Suprapubic skin (tissue), 4 donors: ENCODE data around the gene SORCS1. TPM values are rescaled to one million over a fixed set of nuclear protein-coding genes. Genes with fewer than 3 reads are reported as not detected.

ENCODE experiments used
- DNase-seq, 2 donors: peaks; one replicate each; pipeline ENCODE4 v3.0.0-alpha.2; 2019; ENCODE audit warnings: low spot score in 2 of 2
- H3K27ac ChIP-seq: fragments of 200-600 bp; sonication (generic); one replicate; pipeline ENCODE4 v1.5.1; 2019
- H3K27me3 ChIP-seq: fragments of 200-600 bp; sonication (generic); one replicate; pipeline ENCODE4 v1.5.1; 2019
- H3K36me3 ChIP-seq: fragments of 200-600 bp; sonication (generic); one replicate; pipeline ENCODE4 v1.5.1; 2019
- H3K4me1 ChIP-seq: fragments of 200-600 bp; sonication (generic); one replicate; pipeline ENCODE4 v1.5.1; 2019
- H3K4me3 ChIP-seq: fragments of 200-600 bp; sonication (generic); one replicate; pipeline ENCODE4 v1.5.1; 2019; ENCODE audit warnings: mild to moderate bottlenecking
- H3K9me3 ChIP-seq: fragments of 200-600 bp; sonication (generic); one replicate; pipeline ENCODE4 v1.5.1; 2019
- EP300 ChIP-seq: sonication (generic); formaldehyde crosslinking; IDR thresholded peaks from one replicate; pipeline ENCODE4 v1.6.1; 2017; ENCODE audit warnings: antibody characterized with exemption
- POLR2A ChIP-seq, 2 donors: fragments of 450-650 bp; IDR thresholded peaks; one replicate each; pipeline ENCODE4 v1.6.1; 2017; ENCODE audit warnings: antibody characterized with exemption in 2 of 2, mild to moderate bottlenecking in 2 of 2, moderate library complexity in 2 of 2
- POLR2AphosphoS5 ChIP-seq, 3 donors: sonication (generic); formaldehyde crosslinking; IDR thresholded peaks; one replicate each; pipeline ENCODE4 v1.6.1; 2017; ENCODE audit warnings: antibody characterized with exemption in 3 of 3
- WGBS: methylation state at CpG from one replicate; pipeline ENCODE4 v1.1.5; 2018; 5-methylcytosine and 5-hydroxymethylcytosine counted together
- total RNA-seq, 4 donors: library from RNA; depleted of rRNA; stranded (reverse); fragments of >200 nt; gene quantifications; one replicate each; pipeline ENCODE4 v1.1.0, GENCODE V29; 2016
- TF ChIP-seq, protein P1 (sequence below), 2 donors: fragments of 200-600 bp in 1 of 2; fragments of 450-650 bp in 1 of 2; sonication (generic) in 1 of 2; IDR thresholded peaks; one replicate each; pipeline ENCODE4 v1.5.1; 2016 to 2019; ENCODE audit warnings: antibody characterized with exemption in 2 of 2, mild to moderate bottlenecking in 1 of 2, moderate library complexity in 1 of 2

Gene SORCS1
- total RNA-seq, 4 donors from 2014 or later: 1.3 to 6.0 (median 3.4) TPM

DNA sequence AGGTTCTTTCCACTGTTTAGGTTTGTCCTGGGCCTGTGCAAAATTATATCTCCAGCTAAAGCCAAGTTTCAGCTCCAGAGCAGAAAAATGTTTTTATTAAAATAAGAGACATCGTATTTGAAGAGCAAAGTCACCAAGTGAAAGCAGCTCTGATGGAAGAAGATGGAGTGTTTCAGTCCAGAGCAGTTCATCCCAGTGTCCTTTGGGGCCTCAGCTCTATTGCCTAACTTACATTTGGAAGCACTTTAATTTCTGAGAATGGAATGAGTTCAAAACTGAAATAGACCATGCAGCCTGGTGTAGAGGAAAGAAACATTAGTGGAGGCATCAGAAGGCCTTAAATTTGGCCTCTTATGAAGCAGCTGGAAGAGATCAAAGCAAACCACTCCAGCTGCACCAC lies 545.2 kb downstream of the SORCS1 start:
- H3K4me3 ChIP-seq: no peak overlapping the region
- no peak for DNase-seq
- H3K9me3 ChIP-seq: no peaks in the 10 kb centered on the region
- H3K27me3 ChIP-seq: no peaks in the 10 kb centered on the region
- H3K27ac ChIP-seq: no peak overlapping the region
- H3K4me1 ChIP-seq: no peaks in the 10 kb centered on the region
- WGBS: 59% methylated on average over 1 of the region's 1 CpG
- no peaks in the 10 kb centered on the region for H3K36me3 ChIP-seq
- no peak for TF ChIP-seq POLR2A (IDR thresholded peaks at IDR 0.05)
- no peak for TF ChIP-seq EP300
- TF ChIP-seq, protein P1, sequence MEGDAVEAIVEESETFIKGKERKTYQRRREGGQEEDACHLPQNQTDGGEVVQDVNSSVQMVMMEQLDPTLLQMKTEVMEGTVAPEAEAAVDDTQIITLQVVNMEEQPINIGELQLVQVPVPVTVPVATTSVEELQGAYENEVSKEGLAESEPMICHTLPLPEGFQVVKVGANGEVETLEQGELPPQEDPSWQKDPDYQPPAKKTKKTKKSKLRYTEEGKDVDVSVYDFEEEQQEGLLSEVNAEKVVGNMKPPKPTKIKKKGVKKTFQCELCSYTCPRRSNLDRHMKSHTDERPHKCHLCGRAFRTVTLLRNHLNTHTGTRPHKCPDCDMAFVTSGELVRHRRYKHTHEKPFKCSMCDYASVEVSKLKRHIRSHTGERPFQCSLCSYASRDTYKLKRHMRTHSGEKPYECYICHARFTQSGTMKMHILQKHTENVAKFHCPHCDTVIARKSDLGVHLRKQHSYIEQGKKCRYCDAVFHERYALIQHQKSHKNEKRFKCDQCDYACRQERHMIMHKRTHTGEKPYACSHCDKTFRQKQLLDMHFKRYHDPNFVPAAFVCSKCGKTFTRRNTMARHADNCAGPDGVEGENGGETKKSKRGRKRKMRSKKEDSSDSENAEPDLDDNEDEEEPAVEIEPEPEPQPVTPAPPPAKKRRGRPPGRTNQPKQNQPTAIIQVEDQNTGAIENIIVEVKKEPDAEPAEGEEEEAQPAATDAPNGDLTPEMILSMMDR (IDR thresholded peaks at IDR 0.05): no peak
- TF ChIP-seq POLR2AphosphoS5 (IDR thresholded peaks at IDR 0.05): no peak

DNA sequence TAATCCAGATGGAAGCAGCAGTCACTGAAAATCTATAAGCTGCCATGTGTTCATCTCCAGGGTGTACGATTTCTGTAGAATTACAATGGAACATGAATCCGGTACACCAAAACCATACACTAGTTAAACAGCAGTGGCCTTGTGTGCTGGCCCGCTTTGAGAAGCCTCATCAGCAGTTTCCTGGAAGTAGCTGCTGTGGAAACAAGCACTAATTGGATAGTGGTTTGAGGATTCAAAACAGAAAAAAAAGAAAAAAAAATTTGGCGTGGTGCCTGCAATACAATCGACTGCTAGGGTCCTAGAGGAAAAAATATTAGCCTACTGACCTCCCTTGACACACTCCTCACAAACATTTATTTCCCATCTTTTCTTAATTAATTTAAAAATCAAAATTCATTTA lies 545.9 kb downstream of the SORCS1 start:
- Histone ChIP-seq H3K36me3 (no peaks in the 10 kb centered on the region), H3K4me1 (no peaks in the 10 kb centered on the region), H3K27ac (no peak overlapping the region), H3K27me3 (no peaks in the 10 kb centered on the region), H3K9me3 (no peaks in the 10 kb centered on the region), H3K4me3 (no peak overlapping the region)
- TF ChIP-seq POLR2A (IDR thresholded peaks at IDR 0.05) (no peak), EP300 (no peak), POLR2AphosphoS5 (IDR thresholded peaks at IDR 0.05) (no peak)
- TF ChIP-seq, protein P1 (IDR thresholded peaks at IDR 0.05): no peak
- 36% methylated on average over 5 of the region's 5 CpGs for WGBS
- DNase-seq: no peak

DNA sequence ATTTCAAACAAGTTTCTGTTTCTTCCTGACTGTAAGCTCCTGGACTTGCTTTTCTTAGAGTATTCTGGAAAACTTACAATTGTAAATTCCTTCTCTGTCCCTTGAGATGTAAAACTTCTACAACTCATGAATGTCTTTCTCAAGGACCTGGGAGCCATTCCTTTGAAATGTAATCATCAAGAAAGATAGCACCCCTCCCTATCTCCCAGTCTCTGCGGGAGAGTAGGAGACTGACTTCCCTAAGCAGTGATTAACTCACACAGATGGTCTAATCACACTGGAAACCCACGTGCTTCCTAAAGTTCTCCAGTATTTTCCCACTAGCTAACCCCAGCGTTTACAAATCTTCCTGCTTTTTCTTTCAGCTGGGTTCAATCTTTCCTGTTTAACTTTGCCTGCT lies 549.4 kb downstream of the SORCS1 start:
- Histone ChIP-seq H3K4me3 (no peak overlapping the region), H3K27ac (no peak overlapping the region), H3K36me3 (no peaks in the 10 kb centered on the region), H3K4me1 (no peaks in the 10 kb centered on the region), H3K27me3 (no peaks in the 10 kb centered on the region), H3K9me3 (no peaks in the 10 kb centered on the region)
- no peak for DNase-seq
- TF ChIP-seq, protein P1 (IDR thresholded peaks at IDR 0.05): no peak
- TF ChIP-seq EP300 (no peak), POLR2A (IDR thresholded peaks at IDR 0.05) (no peak), POLR2AphosphoS5 (IDR thresholded peaks at IDR 0.05) (no peak)
- 17% methylated on average over 3 of the region's 3 CpGs for WGBS

DNA sequence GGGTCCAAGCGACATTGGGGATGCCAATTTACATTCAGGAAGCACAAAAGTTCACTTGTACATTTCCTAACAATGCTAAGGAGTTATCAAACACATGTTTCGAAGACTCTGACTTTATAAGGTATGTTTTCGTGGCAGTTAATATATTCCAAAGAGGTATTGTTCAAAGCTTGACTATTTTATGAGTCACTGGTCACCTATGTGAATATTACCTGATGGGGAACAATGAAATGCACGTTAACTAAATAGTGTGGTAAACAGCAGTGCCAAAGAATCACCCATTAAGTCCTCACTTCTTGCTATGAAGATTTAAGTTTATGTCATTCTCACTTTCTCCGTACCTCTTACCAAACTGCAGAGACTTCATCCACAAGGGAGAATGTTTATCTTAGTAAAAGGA lies 550.2 kb downstream of the SORCS1 start:
- WGBS: 69% methylated on average over 5 of the region's 5 CpGs
- no peak for TF ChIP-seq POLR2AphosphoS5 (IDR thresholded peaks at IDR 0.05)

DNA sequence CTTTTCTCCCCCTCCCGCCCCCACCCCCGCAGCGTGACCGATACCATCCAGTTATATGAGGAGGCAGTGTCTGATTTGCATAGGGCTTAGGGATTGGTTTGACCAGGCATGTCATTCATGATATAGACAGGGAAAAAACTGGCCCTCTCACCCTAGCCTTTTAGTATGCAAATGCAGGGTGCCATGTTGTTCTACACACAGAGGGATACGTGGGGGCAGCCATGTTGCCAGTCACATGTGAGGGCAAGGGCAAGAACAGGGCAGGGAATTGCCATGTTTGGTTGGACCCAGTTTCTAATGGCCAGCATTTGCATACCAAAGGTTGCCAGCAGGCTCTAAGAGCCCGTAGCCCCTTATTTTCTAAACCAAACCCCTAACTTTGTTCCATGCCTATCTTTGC lies 552.1 kb downstream of the SORCS1 start:
- Histone ChIP-seq H3K4me1 (no peaks in the 10 kb centered on the region), H3K4me3 (no peak overlapping the region), H3K27ac (no peak overlapping the region), H3K9me3 (no peaks in the 10 kb centered on the region), H3K27me3 (no peaks in the 10 kb centered on the region), H3K36me3 (no peaks in the 10 kb centered on the region)
- TF ChIP-seq, protein P1 (IDR thresholded peaks at IDR 0.05): no peak
- TF ChIP-seq POLR2AphosphoS5 (IDR thresholded peaks at IDR 0.05) (no peak), EP300 (no peak), POLR2A (IDR thresholded peaks at IDR 0.05) (no peak)
- no peak for DNase-seq
- 88% methylated on average over 6 of the region's 6 CpGs for WGBS

More for the DNA sequence above, 550.2 kb downstream of the SORCS1 start:
- DNase-seq: no peak
- Histone ChIP-seq H3K27me3 (no peaks in the 10 kb centered on the region), H3K27ac (no peak overlapping the region), H3K9me3 (no peaks in the 10 kb centered on the region), H3K4me1 (no peaks in the 10 kb centered on the region), H3K4me3 (no peak overlapping the region), H3K36me3 (no peaks in the 10 kb centered on the region)
